B cell (primary cell): ENCODE measurements around the gene CASKIN1. TPM values are rescaled to one million over a fixed set of nuclear protein-coding genes. Genes with fewer than 3 reads are reported as not detected.

Source experiments
- ATAC-seq: fragments of 200-7000 bp; cut with Tn5 transposase; one replicate; pipeline ENCODE4 v1.10.0; 2021; ENCODE audit warnings: low read depth, mild to moderate bottlenecking, moderate number of reproducible peaks, moderate library complexity
- CTCF ChIA-PET: fragments of 350-600 bp; sonication (Branson Sonifier 250); formaldehyde crosslinking; loops from one replicate; lab custom pipeline; 2021; ENCODE audit warnings: antibody characterized with exemption, inconsistent platforms; lab: Charles Lee
- POLR2A ChIA-PET: fragments of 350-600 bp; sonication (Branson Sonifier 250); formaldehyde crosslinking; loops from one replicate; lab custom pipeline; 2021; ENCODE audit warnings: antibody characterized with exemption; lab: Charles Lee
- DNase-seq: peaks from one replicate; pipeline ENCODE4 v3.0.0; 2013
- H2AFZ ChIP-seq: 2 replicates; pipeline ENCODE4 v1.6.1; 2012; ENCODE audit warnings: mild to moderate bottlenecking, low read depth, low read length; ENCODE audit not compliant: insufficient read depth, poor library complexity, severe bottlenecking
- H3K27ac ChIP-seq, 2 donors: 1 replicate in 1 of 2; 2 replicates in 1 of 2; pipeline ENCODE4 v1.5.1; 2012 to 2013; ENCODE audit warnings: low read length in 2 of 2, mild to moderate bottlenecking in 2 of 2, moderate library complexity in 1 of 2
- H3K27me3 ChIP-seq, 4 experiments: fragments of 200-600 bp in 1 of 4; sonication (generic) in 1 of 4; replicated peaks in 1 of 4; 1 replicate in 2 of 4; 2 replicates in 2 of 4; pipeline versions ENCODE4 v1.6.1 to v1.7.0; 2013 to 2016; ENCODE audit warnings: low read length in 3 of 4, mild to moderate bottlenecking in 2 of 4, mixed read lengths in 1 of 4, moderate library complexity in 1 of 4; ENCODE audit not compliant: insufficient read depth in 4 of 4, control insufficient read depth in 3 of 4; ENCODE audit errors: control extremely low read depth in 1 of 4
- H3K36me3 ChIP-seq, 2 experiments: replicated peaks in 1 of 2; 1 replicate in 1 of 2; 2 replicates in 1 of 2; pipeline versions ENCODE4 v1.6.1 to v1.7.1; 2013; ENCODE audit warnings: low read length in 1 of 2; ENCODE audit not compliant: insufficient read depth in 2 of 2, control insufficient read depth in 1 of 2; ENCODE audit errors: control extremely low read depth in 1 of 2, extremely low read depth in 1 of 2
- H3K4me1 ChIP-seq, 2 donors: fragments of 200-600 bp in 1 of 2; sonication (generic) in 1 of 2; 1 replicate in 1 of 2; 2 replicates in 1 of 2; pipeline versions ENCODE4 v1.5.1 to v1.6.1; 2013 to 2017; ENCODE audit warnings: low read length in 2 of 2; ENCODE audit not compliant: control insufficient read depth in 2 of 2, insufficient read depth in 2 of 2
- H3K4me2 ChIP-seq: replicated peaks from 2 replicates; pipeline ENCODE3; 2012; ENCODE audit warnings: mild to moderate bottlenecking, low read depth, low read length; ENCODE audit not compliant: poor library complexity, severe bottlenecking
- H3K4me3 ChIP-seq, 5 experiments: fragments of 200-600 bp in 1 of 5; sonication (generic) in 1 of 5; 1 replicate in 3 of 5; 2 replicates in 2 of 5; pipeline versions ENCODE4 v1.5.1 to v1.7.0; 2011 to 2016; ENCODE audit warnings: low read length in 4 of 5, mild to moderate bottlenecking in 4 of 5, low read depth in 2 of 5, control low read depth in 1 of 5, moderate library complexity in 1 of 5; ENCODE audit not compliant: insufficient read depth in 1 of 5; ENCODE audit errors: control extremely low read depth in 1 of 5, extremely low read depth in 1 of 5
- H3K79me2 ChIP-seq: fragments of 200-600 bp; sonication (generic); one replicate; pipeline ENCODE4 v1.6.0; 2016; ENCODE audit warnings: low read length; ENCODE audit not compliant: control insufficient read depth, insufficient read depth
- H3K9ac ChIP-seq: fragments of 200-600 bp; sonication (generic); 2 replicates; pipeline ENCODE4 v1.6.1; 2017; ENCODE audit warnings: mild to moderate bottlenecking, low read length, moderate library complexity
- H3K9me3 ChIP-seq, 3 donors: one replicate each; pipeline versions ENCODE4 v1.6.1 to v1.7.1; 2013; ENCODE audit warnings: low read length in 2 of 3; ENCODE audit not compliant: control insufficient read depth in 2 of 3, insufficient read depth in 1 of 3; ENCODE audit errors: control extremely low read depth in 1 of 3
- H4K20me1 ChIP-seq: 2 replicates; pipeline ENCODE4 v1.6.0; 2012; ENCODE audit warnings: mild to moderate bottlenecking, low read length; ENCODE audit not compliant: insufficient read depth, control insufficient read depth, poor library complexity, severe bottlenecking
- H3K27ac Mint-ChIP-seq: one replicate; pipeline ENCODE4 v1.8.0; 2021; ENCODE audit warnings: mixed read lengths
- H3K27me3 Mint-ChIP-seq: one replicate; pipeline ENCODE4 v1.8.0; 2021; ENCODE audit warnings: mixed read lengths
- H3K4me1 Mint-ChIP-seq: one replicate; pipeline ENCODE4 v1.8.0; 2021; ENCODE audit warnings: mixed read lengths
- H3K4me3 Mint-ChIP-seq: one replicate; pipeline ENCODE4 v1.8.0; 2021; ENCODE audit warnings: mixed read lengths
- H3K9me3 Mint-ChIP-seq: one replicate; pipeline ENCODE4 v1.8.0; 2022; ENCODE audit warnings: mixed read lengths; ENCODE audit not compliant: insufficient read depth
- EZH2 ChIP-seq: IDR thresholded peaks from 2 replicates; pipeline ENCODE4 v1.6.1; 2012; ENCODE audit warnings: borderline replicate concordance, low read depth, mild to moderate bottlenecking, moderate library complexity, low read length; ENCODE audit not compliant: insufficient read depth, poor library complexity, severe bottlenecking
- WGBS: methylation state at CpG from one replicate; pipeline ENCODE4 v1.1.5; 2013; ENCODE audit warnings: missing lambda C conversion rate; ENCODE audit not compliant: insufficient coverage; 5-methylcytosine and 5-hydroxymethylcytosine counted together
- intact Hi-C: fragments of 100-400 bp; cut with micrococcal nuclease; formaldehyde crosslinking; loops from one replicate; pipeline ENCODE4 v1.10.0; 2022
- polyA plus RNA-seq: library from polyadenylated mRNA; depleted of rRNA; stranded (reverse); fragments of >200 nt; gene quantifications from 2 replicates; pipeline ENCODE4 v1.2.3, GENCODE V29; 2012
- total RNA-seq, 2 donors: library from RNA; stranded (reverse); fragments of 120-200 nt in 1 of 2; gene quantifications; 1 replicate in 1 of 2; 2 replicates in 1 of 2; pipeline versions ENCODE4 v1.2.3 to v1.2.4, GENCODE V29; 2013 to 2022
- TF ChIP-seq, protein P1 (sequence below): fragments of 200-600 bp; IDR thresholded peaks from one replicate; pipeline ENCODE4 v1.8.0; 2022; ENCODE audit warnings: antibody characterized with exemption, mild to moderate bottlenecking

Gene CASKIN1
- total and polyA plus RNA-seq, 2 donors (not counting 1 experiment from before 2014, with no cell fraction given), result 0.01 TPM; not detected in 1

DNA sequence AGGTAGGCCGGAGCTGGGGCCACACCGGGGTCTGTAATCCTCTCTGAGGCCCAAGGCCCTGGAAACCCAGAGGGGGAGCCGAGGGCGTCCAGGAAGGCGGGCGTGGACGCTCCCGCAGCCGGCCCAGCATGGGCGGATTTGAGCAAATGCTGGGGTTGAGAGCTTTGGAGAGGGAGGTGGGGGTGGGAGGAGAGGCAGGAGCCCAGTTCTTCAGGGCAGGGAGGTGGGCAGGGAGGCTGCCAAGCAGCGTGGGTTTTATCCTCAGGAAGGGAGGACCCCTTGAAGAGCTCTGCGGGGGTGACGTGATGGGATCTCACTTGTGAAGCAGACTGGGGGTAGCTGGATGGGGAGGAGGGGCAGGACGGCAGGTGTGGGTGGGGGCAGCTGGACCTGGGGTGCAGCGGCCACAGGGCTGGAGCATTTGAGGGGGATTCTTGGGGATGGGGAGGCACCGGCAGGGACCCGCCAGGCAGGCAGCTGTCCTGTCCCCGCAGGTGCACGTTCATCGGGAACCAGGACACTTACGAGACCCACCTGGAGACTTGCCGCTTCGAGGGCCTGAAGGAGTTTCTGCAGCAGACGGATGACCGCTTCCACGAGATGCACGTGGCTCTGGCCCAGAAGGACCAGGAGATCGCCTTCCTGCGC, 23.6 kb downstream of the CASKIN1 start:
- ChIA-PET POLR2A (no interaction called here), CTCF (no interaction called here)
- H3K27ac Mint-ChIP-seq, result no peak overlapping the region
- Histone ChIP-seq H3K4me1 (no peaks in the 10 kb centered on the region), H3K27me3 (no peaks in the 10 kb centered on the region), H3K79me2 (peaks cover 18% of the 10 kb centered on the region), H3K27ac (no peak overlapping the region), H2AFZ (no peak overlapping the region), H3K4me3 (no peak overlapping the region), H3K9me3 (no peaks in the 10 kb centered on the region), H3K4me2 (no peak overlapping the region), H4K20me1 (no peaks in the 10 kb centered on the region), H3K36me3 (peaks cover 0 to 41% of the 10 kb centered on the region in 2 experiments), H3K9ac (no peak overlapping the region)
- no peaks in the 10 kb centered on the region for H3K27me3 Mint-ChIP-seq
- no peak overlapping the region for H3K4me3 Mint-ChIP-seq
- TF ChIP-seq, protein P1, sequence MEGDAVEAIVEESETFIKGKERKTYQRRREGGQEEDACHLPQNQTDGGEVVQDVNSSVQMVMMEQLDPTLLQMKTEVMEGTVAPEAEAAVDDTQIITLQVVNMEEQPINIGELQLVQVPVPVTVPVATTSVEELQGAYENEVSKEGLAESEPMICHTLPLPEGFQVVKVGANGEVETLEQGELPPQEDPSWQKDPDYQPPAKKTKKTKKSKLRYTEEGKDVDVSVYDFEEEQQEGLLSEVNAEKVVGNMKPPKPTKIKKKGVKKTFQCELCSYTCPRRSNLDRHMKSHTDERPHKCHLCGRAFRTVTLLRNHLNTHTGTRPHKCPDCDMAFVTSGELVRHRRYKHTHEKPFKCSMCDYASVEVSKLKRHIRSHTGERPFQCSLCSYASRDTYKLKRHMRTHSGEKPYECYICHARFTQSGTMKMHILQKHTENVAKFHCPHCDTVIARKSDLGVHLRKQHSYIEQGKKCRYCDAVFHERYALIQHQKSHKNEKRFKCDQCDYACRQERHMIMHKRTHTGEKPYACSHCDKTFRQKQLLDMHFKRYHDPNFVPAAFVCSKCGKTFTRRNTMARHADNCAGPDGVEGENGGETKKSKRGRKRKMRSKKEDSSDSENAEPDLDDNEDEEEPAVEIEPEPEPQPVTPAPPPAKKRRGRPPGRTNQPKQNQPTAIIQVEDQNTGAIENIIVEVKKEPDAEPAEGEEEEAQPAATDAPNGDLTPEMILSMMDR, result no peak
- TF ChIP-seq EZH2, result no peak
- no peaks in the 10 kb centered on the region for H3K9me3 Mint-ChIP-seq
- WGBS, result 98% methylated on average over 26 of the region's 29 CpGs
- DNase-seq, result no peak
- no peaks in the 10 kb centered on the region for H3K4me1 Mint-ChIP-seq
- intact Hi-C loops, result no loop called here
- no peak for ATAC-seq

DNA sequence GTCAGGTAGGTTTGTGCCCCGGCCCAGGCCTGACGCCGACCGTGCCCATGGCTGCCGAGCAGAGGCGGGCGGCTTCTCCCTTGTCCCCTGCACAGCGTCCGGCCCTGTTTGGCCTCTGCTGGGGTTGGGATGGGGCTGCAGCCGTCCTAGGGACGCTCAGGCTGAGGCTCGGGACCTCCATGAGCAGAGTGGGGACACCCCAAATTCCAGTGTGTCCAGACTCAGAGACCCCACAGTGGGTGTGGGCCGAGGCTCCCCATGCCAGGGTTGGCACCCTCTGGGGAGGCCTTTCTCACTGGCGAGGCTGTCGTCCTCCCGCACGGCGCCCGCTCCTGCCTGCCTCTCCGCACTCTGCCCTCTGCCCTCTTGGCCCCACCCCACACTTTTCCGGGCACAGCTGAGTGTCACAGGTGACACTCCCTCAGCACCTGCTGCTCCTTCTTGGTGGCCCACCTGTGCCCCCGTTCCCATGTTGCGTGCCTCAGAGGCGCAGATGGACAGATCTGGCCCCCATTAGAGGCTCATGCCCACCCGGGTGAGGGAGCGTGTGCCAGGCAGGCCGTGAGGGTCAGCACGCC, 24.7 kb downstream of the CASKIN1 start:
- Histone ChIP-seq H3K36me3 (peaks cover 0 to 40% of the 10 kb centered on the region in 2 experiments), H3K79me2 (peaks cover 29% of the 10 kb centered on the region), H3K4me2 (no peak overlapping the region), H3K4me3 (no peak overlapping the region), H3K9me3 (no peaks in the 10 kb centered on the region), H2AFZ (no peak overlapping the region), H4K20me1 (peaks cover 5% of the 10 kb centered on the region), H3K27ac (no peak overlapping the region), H3K9ac (no peak overlapping the region), H3K4me1 (no peaks in the 10 kb centered on the region), H3K27me3 (no peaks in the 10 kb centered on the region)
- ChIA-PET CTCF (no interaction called here), POLR2A (no interaction called here)
- intact Hi-C loops, result no loop called here
- Mint-ChIP-seq H3K4me3 (no peak overlapping the region), H3K27me3 (no peaks in the 10 kb centered on the region), H3K27ac (no peak overlapping the region), H3K4me1 (no peaks in the 10 kb centered on the region), H3K9me3 (no peaks in the 10 kb centered on the region)
- no peak for DNase-seq
- WGBS, result 99% methylated on average over 25 of the region's 28 CpGs
- TF ChIP-seq, protein P1, result no peak
- no peak for TF ChIP-seq EZH2
- ATAC-seq, result no peak
